Neural progenitor cell (in vitro differentiated cells): Measurements from ENCODE around the gene BICDL2. TPM values are rescaled to one million over a fixed set of nuclear protein-coding genes. Genes with fewer than 3 reads are reported as not detected.

Experiments used
- DNase-seq: peaks from one replicate; pipeline ENCODE4 v3.0.0-alpha.2; 2016; ENCODE audit warnings: low spot score
- H2AFZ ChIP-seq: fragments of 200-600 bp; sonication (generic); replicated peaks from 2 replicates; pipeline ENCODE4 v1.6.1; 2016; ENCODE audit warnings: antibody characterized with exemption
- H3F3A ChIP-seq: fragments of 200-600 bp; sonication (generic); 2 replicates; pipeline ENCODE4 v1.6.1; 2016; ENCODE audit warnings: antibody characterized with exemption, low read depth
- H3K27ac ChIP-seq: fragments of 200-600 bp; sonication (generic); 2 replicates; pipeline ENCODE4 v1.5.1; 2016; ENCODE audit warnings: mild to moderate bottlenecking
- H3K27me3 ChIP-seq: fragments of 200-600 bp; sonication (generic); 2 replicates; pipeline ENCODE4 v1.6.1; 2016; ENCODE audit warnings: mild to moderate bottlenecking, moderate library complexity
- H3K36me3 ChIP-seq: fragments of 200-600 bp; sonication (generic); 2 replicates; pipeline ENCODE4 v1.5.1; 2016
- H3K4me1 ChIP-seq: fragments of 200-600 bp; sonication (generic); 2 replicates; pipeline ENCODE4 v1.6.1; 2016; ENCODE audit warnings: mixed run types
- H3K4me2 ChIP-seq: fragments of 200-600 bp; sonication (generic); 2 replicates; pipeline ENCODE4 v1.6.1; 2016
- H3K4me3 ChIP-seq: fragments of 200-600 bp; sonication (generic); 2 replicates; pipeline ENCODE4 v1.5.1; 2016
- H3K79me2 ChIP-seq: fragments of 200-600 bp; sonication (generic); 2 replicates; pipeline ENCODE4 v1.6.1; 2016; ENCODE audit warnings: low read depth
- H3K9ac ChIP-seq: fragments of 200-600 bp; sonication (generic); 2 replicates; pipeline ENCODE4 v1.6.1; 2016
- H3K9me3 ChIP-seq: fragments of 200-600 bp; sonication (generic); 2 replicates; pipeline ENCODE4 v1.5.1; 2016; ENCODE audit warnings: low read depth
- H4K20me1 ChIP-seq: fragments of 200-600 bp; sonication (generic); 2 replicates; pipeline ENCODE4 v1.6.1; 2016; ENCODE audit warnings: low read depth
- H3K27ac Mint-ChIP-seq: 3 replicates; pipeline ENCODE4 v1.8.0; 2021; ENCODE audit warnings: mixed read lengths
- H3K27me3 Mint-ChIP-seq: 2 replicates; pipeline ENCODE4 v1.8.0; 2022; ENCODE audit warnings: low read depth, mild to moderate bottlenecking, inconsistent platforms, moderate library complexity, mixed read lengths; ENCODE audit not compliant: insufficient read depth
- H3K36me3 Mint-ChIP-seq: 3 replicates; pipeline ENCODE4 v1.8.0; 2021; ENCODE audit warnings: mixed read lengths
- H3K4me1 Mint-ChIP-seq: 3 replicates; pipeline ENCODE4 v1.8.0; 2021; ENCODE audit warnings: mixed read lengths
- H3K4me3 Mint-ChIP-seq: 3 replicates; pipeline ENCODE4 v1.8.0; 2021; ENCODE audit warnings: mild to moderate bottlenecking, moderate library complexity, mixed read lengths
- H3K9me3 Mint-ChIP-seq: 3 replicates; pipeline ENCODE4 v1.8.0; 2020; ENCODE audit warnings: mixed read lengths
- CTCF ChIP-seq: fragments of 200-600 bp; sonication (generic); IDR thresholded peaks from 2 replicates; pipeline ENCODE4 v1.5.1; 2017; ENCODE audit warnings: antibody characterized with exemption, mild to moderate bottlenecking
- EZH2 ChIP-seq: fragments of 200-600 bp; sonication (generic); IDR thresholded peaks from 2 replicates; pipeline ENCODE4 v1.6.1; 2017; ENCODE audit warnings: antibody characterized with exemption, mild to moderate bottlenecking, moderate library complexity
- EZH2phosphoT487 ChIP-seq: fragments of 200-600 bp; sonication (generic); IDR thresholded peaks from 2 replicates; pipeline ENCODE4 v1.6.1; 2017; ENCODE audit warnings: antibody characterized with exemption
- total RNA-seq: library from RNA; depleted of rRNA; stranded (reverse); fragments of >200 nt; gene quantifications from 2 replicates; pipeline ENCODE4 v1.2.3, GENCODE V29; 2015; ENCODE audit warnings: low replicate concordance

Gene BICDL2
- total RNA-seq, 1 donor from 2014 or later: not detected

GRCh38 chr16:3025032-3026002 lies 11.4 kb downstream of the BICDL2 start:
- H3K4me1 ChIP-seq: peaks cover 19% of the 10 kb centered on the region
- Mint-ChIP-seq H3K36me3 (peaks cover 9% of the 10 kb centered on the region), H3K27me3 (peaks cover 22% of the 10 kb centered on the region), H3K4me3 (peak overlapping the region; percentile 58), H3K27ac (no peak overlapping the region), H3K4me1 (peaks cover 42% of the 10 kb centered on the region), H3K9me3 (no peaks in the 10 kb centered on the region)
- no peak for DNase-seq
- H3K36me3 ChIP-seq: no peaks in the 10 kb centered on the region
- H3K4me3 ChIP-seq: no peak overlapping the region
- peaks cover 10% of the 10 kb centered on the region for H3K79me2 ChIP-seq
- H3K27me3 ChIP-seq: peaks cover 19% of the 10 kb centered on the region
- H3F3A ChIP-seq: peaks cover 41% of the 10 kb centered on the region
- H3K9me3 ChIP-seq: no peaks in the 10 kb centered on the region
- TF ChIP-seq EZH2 (no peak), CTCF (no peak)
- no peak overlapping the region for H3K4me2 ChIP-seq
- H4K20me1 ChIP-seq: peaks cover 58% of the 10 kb centered on the region
- H3K9ac ChIP-seq: no peak overlapping the region
- H2AFZ ChIP-seq: no peak overlapping the region
- H3K27ac ChIP-seq: no peak overlapping the region

GRCh38 chr16:3023669-3024478 lies 12.9 kb downstream of the BICDL2 start, which contains the start of the genes HCFC1R1 and THOC6:
Gene HCFC1R1 (minus strand): TSS chr16:3023942. CDS start chr16:3023941, 1 bp downstream.
Gene THOC6 (plus strand): TSS chr16:3024035. CDS start chr16:3024327, 292 bp downstream.
- Mint-ChIP-seq H3K4me1 (peaks cover 42% of the 10 kb centered on the region), H3K36me3 (peaks cover 6% of the 10 kb centered on the region), H3K27ac (peak within 1 kb of the TSS; percentile 82), H3K9me3 (no peaks in the 10 kb centered on the region), H3K27me3 (peaks cover 30% of the 10 kb centered on the region), H3K4me3 (peak within 1 kb of the TSS; percentile 93)
- Histone ChIP-seq H3K4me2 (peak within 1 kb of the TSS; percentile 84), H3K36me3 (no peaks in the 10 kb centered on the region), H3K4me1 (peaks cover 19% of the 10 kb centered on the region), H3K27ac (no peak within 1 kb of the TSS), H3K27me3 (peaks cover 20% of the 10 kb centered on the region), H3K4me3 (peak within 1 kb of the TSS; percentile 75), H3K9me3 (no peaks in the 10 kb centered on the region), H4K20me1 (peaks cover 56% of the 10 kb centered on the region), H3F3A (peaks cover 52% of the 10 kb centered on the region), H3K9ac (no peak within 1 kb of the TSS), H2AFZ (peak within 1 kb of the TSS; percentile 82), H3K79me2 (peaks cover 10% of the 10 kb centered on the region)
- no peak for TF ChIP-seq CTCF
- TF ChIP-seq EZH2phosphoT487: no peak
- no peak for TF ChIP-seq EZH2
- peak; percentile 99 for DNase-seq

GRCh38 chr16:3023415-3023668 lies 13.4 kb downstream of the BICDL2 start:
- peaks cover 10% of the 10 kb centered on the region for H3K79me2 ChIP-seq
- peak overlapping the region; percentile 75 for H3K4me3 ChIP-seq
- DNase-seq: no peak
- Mint-ChIP-seq H3K4me3 (peak overlapping the region; percentile 93), H3K36me3 (peaks cover 6% of the 10 kb centered on the region), H3K9me3 (no peaks in the 10 kb centered on the region), H3K27ac (no peak overlapping the region), H3K27me3 (peaks cover 34% of the 10 kb centered on the region), H3K4me1 (peaks cover 47% of the 10 kb centered on the region)
- no peak overlapping the region for H2AFZ ChIP-seq
- H3F3A ChIP-seq: peaks cover 58% of the 10 kb centered on the region
- H3K9ac ChIP-seq: no peak overlapping the region
- peak overlapping the region; percentile 84 for H3K4me2 ChIP-seq
- no peak overlapping the region for H3K27ac ChIP-seq
- H4K20me1 ChIP-seq: peaks cover 52% of the 10 kb centered on the region
- no peaks in the 10 kb centered on the region for H3K36me3 ChIP-seq
- peaks cover 17% of the 10 kb centered on the region for H3K27me3 ChIP-seq
- H3K4me1 ChIP-seq: peaks cover 19% of the 10 kb centered on the region
- TF ChIP-seq EZH2phosphoT487 (no peak), CTCF (no peak), EZH2 (no peak)
- H3K9me3 ChIP-seq: no peaks in the 10 kb centered on the region
